GM18502 (cell line): Measurements from ENCODE around the gene PRKAG2.
A peak's percentile ranks its signal among the peaks of the same experiment; 100 is the strongest.
"Not testable (repeated sequence)": the region's sequence is repeated elsewhere in the genome, so short reads cannot be mapped to it uniquely, and the experiment has no call there.

Experiments
- ATAC-seq: cut with Tn5 transposase; IDR thresholded peaks from one replicate; pipeline ENCODE4 v1.9.1; 2021; ENCODE audit warnings: mild to moderate bottlenecking; ENCODE audit not compliant: unreplicated experiment, poor library complexity

The PRKAG2 gene

DNA sequence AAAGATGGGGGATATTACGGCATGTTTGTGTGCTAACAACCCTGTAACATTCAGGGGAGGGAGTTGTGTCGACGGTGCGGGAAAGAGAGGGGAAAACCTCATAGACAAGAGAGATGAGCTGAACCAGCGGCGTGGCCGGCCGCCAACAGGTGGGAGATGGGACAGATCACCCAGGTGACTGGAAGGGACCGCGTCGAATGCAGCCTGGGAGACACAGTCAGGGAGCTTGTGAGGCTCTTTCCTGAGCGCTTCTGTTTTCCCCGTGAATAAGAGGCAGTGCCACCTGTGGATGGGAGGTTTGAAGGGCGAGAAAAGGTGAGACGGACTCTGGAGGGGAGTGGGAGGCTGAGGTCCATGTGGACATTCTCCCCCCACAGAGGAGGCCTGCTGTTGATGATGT lies 9.9 kb upstream of the PRKAG2 start:
- ATAC-seq, result no peak

DNA sequence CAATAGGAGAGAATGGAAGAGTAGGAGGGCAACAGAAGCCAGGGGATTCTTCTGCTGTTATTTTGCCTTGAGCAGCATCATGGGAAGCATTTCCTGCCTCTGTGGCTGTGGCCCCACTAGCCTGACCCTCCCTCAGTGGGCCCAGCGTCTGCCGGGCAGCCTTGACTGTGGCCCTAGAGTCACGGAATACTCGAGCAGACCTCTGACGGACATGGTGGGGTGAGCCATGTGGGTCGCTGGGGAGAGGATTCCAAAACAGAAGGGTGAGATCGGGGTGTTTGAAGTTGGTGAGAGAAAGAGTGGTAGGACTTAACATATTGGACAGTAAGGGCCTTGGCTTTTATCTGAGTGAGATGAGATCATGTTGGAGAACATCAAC lies 8.3 kb upstream of the PRKAG2 start:
- ATAC-seq, result no peak

DNA sequence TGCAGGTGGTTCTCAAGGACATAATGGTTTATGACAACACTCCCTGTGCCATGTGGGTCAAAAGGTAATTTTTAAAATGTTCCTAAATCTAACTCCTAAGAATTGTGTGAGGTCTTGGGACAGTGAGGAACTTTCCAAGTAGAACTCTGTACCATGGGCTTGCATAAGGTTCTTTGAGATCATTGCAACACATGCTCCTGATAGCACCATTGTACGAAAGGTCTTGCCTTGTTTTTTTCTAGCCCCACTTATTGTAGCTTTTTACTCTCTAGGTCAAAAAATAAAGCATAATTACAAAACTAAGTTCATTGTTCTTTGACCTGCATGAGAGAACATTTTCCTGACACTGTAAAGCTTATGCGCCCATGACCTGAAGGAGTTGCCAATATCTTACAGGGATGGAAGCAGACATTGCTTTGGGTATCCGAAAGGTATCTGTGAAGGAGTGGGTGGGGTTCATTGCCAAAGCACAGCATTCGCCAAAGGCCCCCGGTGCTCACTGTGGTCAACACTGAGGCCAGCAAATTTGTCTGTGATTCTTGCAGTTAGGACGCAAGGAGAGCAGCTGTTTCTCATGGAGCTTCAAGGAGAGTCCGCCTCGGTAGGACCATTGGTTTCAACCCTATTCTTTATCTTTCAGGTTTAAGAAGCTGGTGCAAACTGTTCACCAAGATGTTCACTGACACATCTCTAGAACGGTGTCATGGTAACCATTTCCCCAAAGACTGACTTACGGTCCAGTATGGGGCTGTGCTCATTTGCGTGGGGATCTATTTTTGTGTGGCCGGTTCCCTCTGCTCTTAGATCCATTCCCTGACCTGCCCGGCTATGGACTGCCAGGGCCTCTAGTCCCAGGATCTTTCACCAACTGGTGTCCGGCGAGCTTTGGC lies 7.6 kb upstream of the PRKAG2 start:
- no peak for ATAC-seq

DNA sequence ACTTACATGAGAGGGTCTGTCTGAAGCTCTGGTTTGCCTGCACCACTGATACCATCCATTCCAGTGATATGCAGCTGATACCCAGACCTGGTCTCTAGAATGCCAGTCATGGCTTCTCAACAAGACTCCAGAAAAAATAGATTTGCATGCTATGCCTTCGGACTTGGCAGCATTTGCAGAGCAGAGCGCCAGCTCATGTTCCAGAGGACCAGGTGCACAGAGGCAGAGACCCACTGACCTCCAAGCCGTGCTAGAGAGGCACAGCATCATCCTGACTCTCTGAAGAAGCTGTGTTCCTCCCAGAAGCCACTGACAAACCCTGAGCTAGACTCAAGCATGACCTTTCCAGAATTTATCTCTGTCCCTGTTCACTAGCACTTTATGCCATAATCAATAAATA lies 6.9 kb upstream of the PRKAG2 start:
- no peak for ATAC-seq

DNA sequence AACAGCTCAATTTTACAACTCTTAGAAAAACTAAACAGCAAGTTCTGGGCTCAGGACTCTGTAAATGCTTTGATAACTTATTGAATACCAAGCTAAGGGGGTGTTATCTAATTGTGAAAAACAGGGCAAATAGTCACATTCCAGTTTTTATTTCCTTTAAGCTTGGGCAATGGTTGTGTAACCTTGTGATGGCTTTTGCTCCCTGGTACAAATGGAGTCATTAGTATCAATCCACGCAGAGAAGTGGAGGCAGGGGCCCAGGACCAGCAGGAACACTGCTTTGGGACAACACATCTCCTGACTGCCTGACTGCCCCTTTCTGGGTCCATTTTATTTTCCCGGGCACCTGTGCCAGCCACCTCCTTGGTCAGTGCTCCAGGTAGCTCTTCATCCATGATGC lies 5.8 kb upstream of the PRKAG2 start:
- ATAC-seq, result no peak

DNA sequence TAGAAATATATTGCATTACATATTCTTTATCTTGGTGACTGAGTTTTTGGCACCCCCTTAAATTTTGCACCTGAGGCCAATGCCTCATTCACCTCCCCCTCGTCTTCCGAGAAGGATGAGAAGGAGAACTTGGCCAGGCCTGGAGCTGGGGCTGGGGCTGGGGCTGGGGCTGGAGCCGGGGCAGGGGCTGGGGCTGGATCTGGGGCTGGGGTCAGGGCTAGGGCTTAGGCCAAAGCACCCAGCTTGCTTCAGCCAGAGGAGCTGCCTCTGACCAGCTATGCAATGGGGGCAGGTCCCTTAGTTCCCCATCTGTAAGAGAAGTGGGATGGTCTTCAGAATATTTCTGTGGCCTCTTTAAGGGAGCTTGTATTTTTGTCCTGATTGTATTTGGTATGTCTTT lies 3.8 kb upstream of the PRKAG2 start:
- ATAC-seq, result no peak

DNA sequence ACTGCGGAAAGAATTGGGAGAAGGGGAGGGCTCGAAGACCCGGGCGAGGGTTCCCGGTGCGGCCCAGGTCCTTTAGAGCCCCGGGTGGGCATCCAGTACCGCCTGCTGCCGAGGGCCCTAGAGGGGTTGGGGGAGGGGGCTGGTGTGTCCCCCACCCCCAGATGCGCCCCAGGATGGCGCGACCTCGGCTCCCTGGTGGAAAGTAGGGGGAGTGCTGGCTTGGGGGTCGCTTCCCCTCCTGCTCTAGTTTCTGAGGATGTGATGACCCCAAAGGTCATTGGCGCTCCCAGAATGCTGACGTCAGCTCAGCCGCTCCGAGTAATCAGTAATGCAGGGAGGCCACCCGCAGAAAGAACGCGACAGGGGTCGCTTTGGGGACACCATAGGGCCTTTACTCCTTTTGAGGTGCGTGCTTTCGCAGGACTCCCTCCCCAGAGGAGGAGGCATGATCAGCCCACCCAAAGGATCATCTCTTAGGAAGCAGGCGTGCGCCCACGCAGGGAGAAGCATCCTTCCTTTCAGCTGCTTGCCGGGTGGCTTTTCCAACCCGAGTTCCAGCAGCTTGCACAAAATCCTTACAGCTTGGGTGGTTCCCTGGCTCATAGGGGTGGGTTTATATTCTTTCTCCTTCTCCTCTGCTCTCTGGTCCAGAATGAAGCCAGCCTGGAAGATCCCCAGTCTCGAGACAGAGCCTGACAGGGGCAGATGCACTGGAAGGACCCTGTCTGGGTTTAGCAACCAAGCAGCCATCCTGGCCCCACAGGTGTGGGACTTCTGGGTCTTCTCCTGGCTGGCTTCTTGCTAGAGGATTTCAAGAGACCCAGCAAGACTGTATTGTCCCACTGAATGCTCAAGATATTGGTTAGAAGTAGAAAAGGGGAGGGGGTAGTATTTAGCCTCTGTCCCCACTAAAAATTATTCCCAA lies 1.3 kb upstream of the PRKAG2 start:
- ATAC-seq, result no peak

DNA sequence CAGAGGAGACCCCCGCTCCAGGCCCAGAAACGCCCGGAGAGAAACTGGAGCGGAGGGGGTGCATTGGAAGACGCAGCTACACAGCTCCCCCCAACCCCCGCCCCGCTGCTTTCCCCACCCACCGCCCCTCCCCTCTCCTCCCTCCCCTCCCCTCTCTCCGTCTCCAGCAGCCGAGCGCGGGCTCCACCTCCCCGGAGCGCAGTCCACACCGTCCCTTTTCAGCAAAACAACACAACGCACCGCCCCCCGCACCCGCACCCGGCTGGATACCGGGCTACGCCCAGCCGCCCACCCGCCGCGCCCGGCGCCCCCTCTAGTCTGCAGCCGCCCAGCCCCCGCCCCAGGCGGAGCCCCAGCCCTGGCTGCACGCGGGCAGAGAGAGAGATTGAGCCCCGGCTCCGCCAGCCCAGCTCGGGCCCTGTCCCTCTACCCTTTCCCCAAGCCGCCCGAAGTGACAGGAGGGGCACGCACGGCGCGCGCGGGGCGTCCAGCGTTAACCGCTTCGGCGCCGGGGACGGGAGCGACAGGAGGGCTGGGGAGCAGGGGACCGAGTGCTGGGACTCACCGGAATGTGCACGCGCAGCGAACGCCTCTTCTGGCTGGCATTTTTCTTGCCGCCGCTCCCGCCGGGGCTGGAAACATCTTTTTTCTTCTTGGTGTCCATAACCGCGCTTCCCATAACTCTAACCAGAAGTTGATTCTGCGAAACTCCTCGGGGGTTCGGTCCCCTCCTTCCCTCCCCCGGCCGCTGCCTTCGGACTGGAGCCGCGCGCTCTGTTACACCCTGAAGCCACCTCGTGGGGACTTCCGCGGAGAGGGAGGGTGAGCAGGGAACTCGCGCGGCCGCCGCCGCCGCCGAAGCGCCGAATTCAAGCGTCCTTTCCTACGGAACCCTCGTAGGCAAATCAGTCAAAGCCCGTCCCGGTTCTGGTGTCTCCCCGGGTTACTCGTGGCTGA lies 695 bp downstream of the PRKAG2 start:
- ATAC-seq, result peak; percentile 46

DNA sequence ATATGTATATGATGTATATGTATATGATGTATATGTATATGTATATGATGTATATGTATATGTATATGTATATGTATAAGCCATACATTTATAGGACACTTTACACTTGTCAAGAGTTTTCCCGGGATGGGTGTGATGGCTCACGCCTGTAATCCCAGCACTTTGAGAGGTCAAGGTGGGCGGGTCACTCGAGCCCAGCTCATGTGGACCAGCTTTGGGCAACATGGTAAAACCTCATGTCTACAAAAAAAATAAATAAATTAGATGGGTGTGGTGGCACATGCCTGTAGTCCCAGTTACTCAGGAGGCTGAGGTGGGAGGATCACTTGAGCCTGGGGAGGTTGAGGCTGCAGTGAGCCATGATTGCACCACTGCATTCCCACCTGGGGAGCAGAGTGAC lies 2.4 kb downstream of the PRKAG2 start:
- ATAC-seq, result not testable (repeated sequence)

DNA sequence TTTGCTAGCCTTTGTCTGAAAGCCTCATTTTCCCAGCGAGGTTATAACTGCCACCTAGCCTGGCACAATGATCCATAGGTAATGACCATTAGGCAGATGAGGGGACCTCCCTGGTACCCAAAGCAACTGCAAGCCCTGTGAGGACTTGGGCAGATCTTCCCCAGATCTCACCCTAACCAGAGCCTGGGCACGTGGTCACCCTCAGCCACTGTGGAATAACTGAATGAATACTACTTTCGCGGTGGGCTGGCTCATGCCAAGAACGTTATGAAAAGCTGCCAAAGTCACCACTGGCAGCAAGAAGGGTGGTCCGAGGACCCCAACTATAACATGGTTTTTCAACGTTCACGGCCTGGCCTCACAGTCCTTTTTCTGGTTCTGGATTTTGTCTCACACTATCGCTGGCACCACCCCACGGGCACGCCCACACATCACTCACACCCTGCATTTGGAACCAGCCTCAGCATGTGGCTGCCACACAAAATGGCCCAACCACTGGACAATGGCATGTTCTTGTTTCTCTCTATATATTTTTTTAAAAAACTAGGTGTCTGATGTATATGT lies 3.4 kb downstream of the PRKAG2 start:
- ATAC-seq, result no peak

DNA sequence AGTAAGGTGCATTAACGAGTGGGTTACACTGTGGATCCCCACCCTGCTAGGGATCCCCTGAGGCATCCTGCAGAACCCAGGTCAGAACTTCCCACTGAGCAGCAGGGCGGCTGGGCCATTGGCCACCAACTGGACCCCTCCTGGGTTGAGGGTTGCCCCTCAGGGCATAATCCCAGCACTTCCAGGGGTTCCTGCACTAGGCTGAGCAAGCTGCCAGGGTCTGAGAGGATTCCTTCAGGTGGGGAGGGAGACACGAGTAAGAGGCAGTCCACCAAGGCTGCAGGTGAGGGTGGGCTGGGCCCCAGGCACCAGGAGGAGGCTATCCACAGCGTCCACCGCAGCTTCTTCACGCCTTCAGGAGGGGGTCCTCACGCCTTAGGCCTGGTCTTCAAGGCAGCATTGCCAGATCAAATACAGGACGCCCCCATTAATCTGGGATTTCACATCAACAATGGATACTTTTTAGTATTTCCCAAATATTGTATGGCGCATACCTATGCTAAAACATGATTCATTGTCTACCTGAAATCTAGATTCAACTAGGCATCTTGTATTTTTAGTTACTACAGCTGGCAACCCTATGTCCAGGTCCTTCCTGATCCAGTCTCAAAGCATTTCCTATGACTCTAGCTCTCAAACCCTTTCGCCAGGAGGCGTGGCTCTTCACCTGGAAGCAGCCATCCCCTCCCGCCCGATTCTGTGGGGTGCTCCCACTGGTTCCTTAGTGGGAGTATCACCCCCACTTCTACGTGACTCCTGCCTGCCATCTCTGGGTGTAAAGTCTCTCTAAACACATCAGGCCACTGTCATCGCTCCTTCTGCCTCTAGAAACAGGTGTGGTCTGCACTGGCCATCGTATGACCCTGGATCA lies 4.1 kb downstream of the PRKAG2 start:
- ATAC-seq, result no peak

DNA sequence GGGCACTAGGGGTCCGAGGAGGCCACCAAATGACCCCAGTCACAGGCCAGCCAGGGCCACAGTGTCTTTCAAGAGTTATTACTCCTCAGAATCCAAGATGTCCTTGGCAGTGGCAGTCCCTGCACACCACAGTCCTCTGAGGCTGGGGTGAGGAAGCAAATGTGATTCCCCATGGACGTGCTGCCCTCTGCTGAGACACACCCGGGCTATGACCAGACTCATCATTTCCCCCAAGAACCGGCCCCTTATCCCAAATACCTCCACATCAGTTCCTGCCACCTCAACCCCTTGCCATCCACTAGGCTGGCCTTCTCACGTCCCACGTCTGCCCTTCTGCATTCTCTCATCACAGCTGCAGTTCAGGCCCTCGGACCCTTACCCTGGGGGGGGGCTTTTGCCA lies 5.0 kb downstream of the PRKAG2 start:
- no peak for ATAC-seq

DNA sequence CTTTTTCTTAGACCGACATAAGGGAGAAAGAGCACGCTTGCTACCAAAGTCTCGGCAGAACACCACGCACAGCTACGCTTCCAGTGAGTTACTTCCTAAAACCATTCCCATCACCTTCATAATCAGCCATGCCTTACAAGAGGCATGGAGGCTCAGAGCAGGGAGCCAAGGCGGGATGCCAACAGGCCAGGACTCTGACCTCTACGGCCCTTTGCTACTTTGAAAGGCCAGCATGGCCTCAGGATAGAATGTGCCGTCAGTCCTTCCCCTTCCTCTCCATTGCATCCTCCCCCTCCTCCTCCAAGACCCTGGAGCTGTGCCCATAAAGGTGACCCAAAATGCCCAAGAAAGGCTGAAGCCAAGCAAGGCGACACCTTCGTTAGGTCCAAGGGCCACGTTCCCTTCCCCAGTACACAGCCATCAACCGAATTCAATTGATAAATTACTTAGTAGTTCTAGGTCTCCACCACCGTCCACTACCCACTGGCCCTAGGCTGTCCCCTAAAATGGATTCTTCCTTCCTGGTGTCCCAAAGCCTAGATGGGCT lies 5.7 kb downstream of the PRKAG2 start:
- no peak for ATAC-seq

DNA sequence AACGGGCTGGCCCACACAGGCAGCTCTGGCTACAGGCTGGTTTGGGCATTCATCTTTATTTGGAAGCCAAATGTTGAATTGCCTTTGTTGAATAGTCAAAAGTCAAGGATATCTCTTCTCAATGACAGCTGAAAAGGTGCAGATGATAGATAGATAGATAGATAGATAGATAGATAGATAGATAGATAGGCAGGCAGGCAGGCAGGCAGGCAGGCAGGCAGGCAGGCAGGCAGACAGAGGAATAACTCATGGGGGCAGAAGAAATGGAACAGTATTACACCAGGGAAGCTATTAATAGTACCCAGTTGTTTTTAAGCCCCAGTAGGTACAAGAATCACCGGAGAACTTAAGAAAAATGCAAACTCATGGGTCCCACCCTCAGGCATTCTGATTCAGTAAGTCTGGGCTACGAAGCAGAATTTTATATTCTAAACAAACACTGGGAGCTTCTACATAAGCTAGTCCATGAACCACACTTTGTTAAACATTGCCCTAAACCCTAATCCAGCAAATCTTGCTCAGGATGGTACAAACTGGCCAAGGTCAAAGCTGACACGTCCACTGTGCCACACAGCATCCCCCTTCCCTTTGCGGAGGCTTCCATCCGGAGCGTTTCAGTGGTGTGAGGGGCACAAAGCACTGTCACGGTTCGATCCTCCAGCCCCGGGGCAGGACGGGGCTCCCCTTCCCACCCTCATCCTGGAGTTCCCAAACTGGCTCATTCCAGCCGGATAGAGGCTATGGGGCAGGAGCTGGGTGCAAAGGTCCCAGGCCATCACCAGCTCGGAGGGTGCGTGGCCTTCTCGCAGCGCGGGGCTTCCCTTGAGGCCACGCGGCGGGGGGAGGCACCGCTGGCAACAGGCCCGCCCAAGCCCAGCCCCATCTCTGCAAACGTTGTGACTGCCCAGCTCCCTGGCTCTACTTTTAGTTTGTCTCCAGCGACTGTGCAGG lies 6.7 kb downstream of the PRKAG2 start:
- ATAC-seq, result no peak

DNA sequence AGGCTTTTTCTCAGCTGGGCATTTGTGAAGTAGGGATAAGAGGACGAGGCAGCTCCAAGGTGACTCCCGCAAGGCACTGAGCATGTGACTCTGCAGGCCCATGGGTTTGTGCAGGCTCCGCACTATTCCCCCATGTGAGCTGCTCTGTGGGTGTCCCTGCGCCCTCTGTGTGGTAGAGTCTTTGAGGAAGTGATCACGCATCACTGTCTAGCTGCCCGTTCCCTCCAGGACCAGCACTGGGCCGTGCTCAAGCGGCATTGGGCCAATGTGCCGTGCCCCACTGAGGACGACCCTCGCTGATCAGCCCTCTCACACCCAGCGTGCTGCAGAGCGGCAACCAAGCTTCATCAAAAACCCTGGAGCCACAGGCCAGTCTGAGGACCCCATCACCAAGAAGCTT lies 7.5 kb downstream of the PRKAG2 start:
- no peak for ATAC-seq

DNA sequence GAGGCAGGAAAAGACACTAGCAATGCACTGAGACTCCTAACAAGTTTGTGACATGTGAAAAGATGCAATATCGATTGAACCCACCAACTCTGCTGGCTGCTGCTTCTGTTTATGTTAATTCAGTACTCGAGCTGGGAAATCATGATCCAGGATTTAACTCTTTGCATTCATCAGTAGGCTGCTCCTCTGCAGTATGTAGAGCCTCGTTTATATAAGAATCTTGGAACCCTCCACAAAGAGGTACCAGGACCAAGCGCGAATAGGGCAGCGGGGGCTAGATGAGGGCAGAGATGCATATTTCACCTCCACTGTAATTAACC lies 7.8 kb downstream of the PRKAG2 start:
- ATAC-seq, result no peak

DNA sequence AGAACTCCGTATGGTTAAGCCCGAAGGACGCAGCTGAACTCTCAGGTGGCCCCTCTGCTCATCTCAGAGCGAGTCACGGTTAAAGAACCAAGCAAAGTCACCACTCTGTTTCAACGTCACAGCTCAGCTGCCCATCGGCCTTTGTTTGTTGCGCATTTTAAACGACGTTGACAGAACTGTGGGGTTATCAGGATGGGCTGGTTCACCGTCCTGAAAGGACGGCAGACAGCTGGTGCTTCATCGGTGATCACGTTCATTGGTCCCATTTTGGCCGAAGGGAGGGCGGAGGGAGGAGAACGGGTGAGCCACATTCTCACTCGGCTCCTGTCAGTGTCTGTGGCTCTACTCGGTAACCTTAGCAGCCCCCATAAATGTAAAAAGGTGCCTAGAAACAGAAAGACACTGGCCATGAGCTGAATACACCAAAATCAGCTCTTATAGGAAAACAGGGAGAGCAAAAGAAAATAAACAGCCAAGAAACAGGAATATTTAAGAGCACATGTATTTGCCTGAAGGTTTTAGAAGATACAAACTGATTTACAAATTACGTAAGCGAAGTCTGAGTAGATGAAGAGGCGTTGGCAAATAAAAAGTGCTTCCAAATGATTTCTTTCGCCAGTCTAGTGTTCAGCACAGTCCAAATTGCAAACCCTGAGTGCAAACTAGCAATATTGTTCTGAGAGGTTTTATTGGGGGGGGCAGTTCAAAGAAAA lies 8.4 kb downstream of the PRKAG2 start:
- ATAC-seq, result no peak
